Measurements from ENCODE around the gene ACTRT3.
A peak's percentile ranks its signal among the peaks of the same experiment; 100 is the strongest.

The ACTRT3 gene

DNA sequence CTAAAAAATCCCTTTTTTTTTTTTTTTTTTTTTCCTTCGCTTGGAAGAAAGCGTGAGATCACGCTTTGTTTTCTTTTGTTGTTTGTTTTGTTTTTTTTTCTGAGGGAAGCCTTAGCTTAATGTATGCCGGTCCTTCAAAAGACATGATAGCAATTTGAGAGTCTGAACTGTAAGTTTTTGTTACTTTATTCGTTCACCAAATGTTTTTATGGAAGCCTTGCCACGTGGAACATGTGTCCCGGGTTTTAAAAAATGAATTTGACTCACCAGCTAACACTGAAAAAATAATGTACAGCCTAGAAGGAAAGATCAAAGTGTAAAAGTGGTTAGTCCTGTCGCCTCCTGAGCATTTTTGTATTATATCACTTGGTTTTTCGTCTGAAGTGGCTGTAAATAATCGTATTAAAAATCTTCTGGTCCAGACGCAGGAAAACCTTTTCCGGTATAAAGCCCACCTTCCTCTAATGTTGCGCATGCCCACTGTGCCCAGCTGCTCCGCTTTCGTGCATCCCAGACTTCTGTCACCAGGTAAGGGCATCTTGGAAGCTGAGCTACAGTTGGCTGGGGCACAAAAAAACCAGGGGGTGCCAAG lies 3.0 kb upstream of the ACTRT3 start:
- TF ChIP-seq, protein P1, sequence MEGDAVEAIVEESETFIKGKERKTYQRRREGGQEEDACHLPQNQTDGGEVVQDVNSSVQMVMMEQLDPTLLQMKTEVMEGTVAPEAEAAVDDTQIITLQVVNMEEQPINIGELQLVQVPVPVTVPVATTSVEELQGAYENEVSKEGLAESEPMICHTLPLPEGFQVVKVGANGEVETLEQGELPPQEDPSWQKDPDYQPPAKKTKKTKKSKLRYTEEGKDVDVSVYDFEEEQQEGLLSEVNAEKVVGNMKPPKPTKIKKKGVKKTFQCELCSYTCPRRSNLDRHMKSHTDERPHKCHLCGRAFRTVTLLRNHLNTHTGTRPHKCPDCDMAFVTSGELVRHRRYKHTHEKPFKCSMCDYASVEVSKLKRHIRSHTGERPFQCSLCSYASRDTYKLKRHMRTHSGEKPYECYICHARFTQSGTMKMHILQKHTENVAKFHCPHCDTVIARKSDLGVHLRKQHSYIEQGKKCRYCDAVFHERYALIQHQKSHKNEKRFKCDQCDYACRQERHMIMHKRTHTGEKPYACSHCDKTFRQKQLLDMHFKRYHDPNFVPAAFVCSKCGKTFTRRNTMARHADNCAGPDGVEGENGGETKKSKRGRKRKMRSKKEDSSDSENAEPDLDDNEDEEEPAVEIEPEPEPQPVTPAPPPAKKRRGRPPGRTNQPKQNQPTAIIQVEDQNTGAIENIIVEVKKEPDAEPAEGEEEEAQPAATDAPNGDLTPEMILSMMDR (IDR thresholded peaks at IDR 0.05; ENCODE audit: extremely low read depth, missing control alignments): no peak
- DNase-seq (ENCODE audit: low spot score): peak; percentile 50

DNA sequence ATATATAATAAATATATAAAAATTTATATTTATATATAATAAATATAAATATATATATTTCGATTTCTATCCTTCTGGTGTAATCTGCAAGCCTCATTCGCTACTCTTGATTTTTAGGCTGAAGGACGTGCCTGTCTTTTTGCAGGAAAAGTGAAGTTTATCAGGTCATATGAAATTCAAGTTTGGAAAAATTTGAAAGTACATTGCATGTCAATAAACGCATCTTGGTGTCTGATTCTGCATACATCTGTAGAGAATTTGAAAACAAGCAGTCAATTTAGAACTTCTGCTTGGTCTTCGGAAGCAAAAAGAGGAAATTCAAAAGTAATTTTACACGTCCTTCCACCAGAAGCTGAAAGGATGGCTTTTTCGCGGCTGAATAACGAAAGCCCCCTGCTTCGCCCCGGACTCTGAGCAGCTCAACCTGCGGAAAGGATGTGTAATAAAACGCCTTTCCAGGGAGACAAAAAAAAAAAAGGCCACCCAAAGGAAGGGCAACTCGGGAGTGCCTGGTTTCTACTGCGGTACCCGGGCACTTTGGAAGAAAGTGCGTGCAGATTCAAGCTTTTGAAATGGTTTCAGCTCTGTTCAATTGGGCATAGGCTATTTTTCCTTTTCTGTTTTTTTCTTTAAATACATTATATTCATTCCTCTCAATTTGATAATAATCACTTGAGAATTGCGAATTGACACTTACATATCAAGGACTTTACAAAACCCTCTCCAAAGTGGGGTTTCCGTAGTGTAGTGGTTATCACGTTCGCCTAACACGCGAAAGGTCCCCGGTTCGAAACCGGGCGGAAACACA lies 2.3 kb upstream of the ACTRT3 start:
- TF ChIP-seq, protein P1 (IDR thresholded peaks at IDR 0.05; ENCODE audit: extremely low read depth, missing control alignments): no peak

DNA sequence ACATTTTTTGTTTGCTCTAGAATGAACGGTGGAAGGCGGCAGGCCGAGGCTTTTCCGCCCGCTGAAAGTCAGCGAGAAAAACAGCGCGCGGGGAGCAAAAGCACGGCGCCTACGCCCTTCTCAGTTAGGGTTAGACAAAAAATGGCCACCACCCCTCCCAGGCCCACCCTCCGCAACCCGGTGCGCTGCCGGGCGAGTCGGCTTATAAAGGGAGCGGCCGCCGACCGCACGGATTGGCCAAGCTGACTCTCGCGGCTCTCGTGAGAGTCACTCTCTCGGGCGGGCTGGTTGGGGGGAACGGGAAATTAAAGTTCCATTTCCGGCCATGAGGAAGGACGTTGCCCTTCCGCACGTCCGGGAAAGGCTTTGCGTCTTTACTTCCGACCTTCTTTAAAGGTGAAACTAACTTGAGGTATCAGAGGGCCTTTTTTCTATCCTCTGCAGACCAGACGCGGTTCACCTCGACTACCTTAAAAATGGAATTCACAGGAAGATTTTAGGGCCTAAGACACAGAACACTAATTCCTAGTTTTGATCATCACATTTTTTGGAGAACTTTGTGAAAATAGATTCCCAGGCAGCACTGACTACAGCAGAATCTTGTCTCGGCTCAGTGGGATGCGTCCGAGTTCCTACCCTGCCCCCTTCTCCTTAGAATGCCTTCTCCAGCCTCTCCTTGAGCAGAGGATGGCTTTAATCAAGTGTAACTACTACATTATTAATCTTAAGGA lies 4.3 kb downstream of the ACTRT3 start, which contains the start of gene TERC:
TSS of gene TERC (minus strand) at position 179 of the 731 bp plus-strand sequence.
- TF ChIP-seq, protein P1 (IDR thresholded peaks at IDR 0.05; ENCODE audit: extremely low read depth, missing control alignments): no peak
- DNase-seq (ENCODE audit: low spot score): peak; percentile 89

More for the DNA sequence above, 2.3 kb upstream of the ACTRT3 start:
- no peak for DNase-seq (ENCODE audit: low spot score)

DNA sequence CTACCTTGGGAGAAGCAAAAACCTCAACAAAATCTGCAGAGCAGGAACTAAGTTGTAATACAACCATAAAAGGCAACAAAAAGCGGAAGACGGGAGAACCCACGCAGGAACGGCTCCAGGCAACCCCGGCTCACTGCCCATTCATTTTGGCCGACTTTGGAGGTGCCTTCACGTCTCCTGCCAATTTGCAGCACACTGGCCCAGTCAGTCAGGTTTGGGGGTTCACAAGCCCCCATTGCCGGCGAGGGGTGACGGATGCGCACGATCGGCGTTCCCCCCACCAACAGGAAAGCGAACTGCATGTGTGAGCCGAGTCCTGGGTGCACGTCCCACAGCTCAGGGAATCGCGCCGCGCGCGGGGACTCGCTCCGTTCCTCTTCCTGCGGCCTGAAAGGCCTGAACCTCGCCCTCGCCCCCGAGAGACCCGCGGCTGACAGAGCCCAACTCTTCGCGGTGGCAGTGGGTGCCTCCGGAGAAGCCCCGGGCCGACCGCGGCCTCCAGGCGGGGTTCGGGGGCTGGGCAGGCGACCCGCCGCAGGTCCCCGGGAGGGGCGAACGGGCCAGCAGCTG lies 5.0 kb downstream of the ACTRT3 start:
- DNase-seq (ENCODE audit: low spot score): peak; percentile 78
- TF ChIP-seq, protein P1 (IDR thresholded peaks at IDR 0.05; ENCODE audit: extremely low read depth, missing control alignments): no peak

DNA sequence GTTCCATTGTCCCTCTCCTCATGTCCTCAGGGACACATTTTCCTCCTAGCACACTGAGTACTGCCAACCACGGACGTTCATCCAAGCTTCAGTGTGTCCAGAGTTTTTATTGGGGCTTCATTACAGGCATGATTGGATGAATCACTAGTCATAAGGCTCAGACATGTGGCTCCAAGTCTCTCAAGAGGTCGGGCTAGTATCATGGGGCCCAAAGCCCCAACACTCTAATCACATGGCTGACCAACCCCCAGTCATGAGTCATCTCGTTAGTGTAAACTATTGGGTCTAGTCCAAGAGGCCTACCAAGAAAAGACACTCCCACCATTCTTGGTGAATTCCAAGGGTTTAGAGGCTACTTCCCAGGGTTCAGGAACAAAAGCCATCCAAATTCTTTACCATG lies 8.9 kb downstream of the ACTRT3 start:
- TF ChIP-seq, protein P1 (IDR thresholded peaks at IDR 0.05; ENCODE audit: extremely low read depth, missing control alignments): no peak
- DNase-seq (ENCODE audit: low spot score): no peak

DNA sequence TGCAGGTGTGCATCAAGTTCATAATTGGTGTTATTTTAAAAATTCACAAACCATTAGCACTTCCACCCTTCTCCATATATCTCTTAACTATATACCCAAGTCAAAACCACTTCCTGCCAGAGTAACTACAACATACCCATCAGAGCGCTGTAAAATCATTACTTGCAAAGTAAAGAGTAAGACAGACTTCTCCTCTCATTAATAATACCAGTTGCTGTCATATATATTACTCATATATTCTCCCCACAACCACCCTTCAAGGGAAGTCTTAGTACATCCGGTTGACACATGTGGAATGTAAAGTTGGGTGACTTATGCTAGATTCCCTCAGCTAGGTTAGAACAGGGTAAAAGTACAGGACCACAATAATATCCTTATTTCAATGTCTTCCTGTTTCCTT lies 10.1 kb downstream of the ACTRT3 start:
- TF ChIP-seq, protein P1 (IDR thresholded peaks at IDR 0.05; ENCODE audit: extremely low read depth, missing control alignments): no peak
- DNase-seq (ENCODE audit: low spot score): no peak

Data from GM20000 (cell line).